Renal cortex interstitium (tissue), 15 donors: Measurements from ENCODE around the gene CLPSL2. TPM values are rescaled to one million over a fixed set of nuclear protein-coding genes. Genes with fewer than 3 reads are reported as not detected.
A peak's percentile ranks its signal among the peaks of the same experiment; 100 is the strongest.
"Not testable (repeated sequence)": the region's sequence is repeated elsewhere in the genome, so short reads cannot be mapped to it uniquely, and the experiment has no call there.

Experiments used
- DNase-seq, 11 donors: peaks; one replicate each; pipeline ENCODE4 v3.0.0-alpha.2; 2013; ENCODE audit warnings: low read depth in 9 of 11, low spot score in 4 of 11; ENCODE audit errors: extremely low read depth in 1 of 11
- long read RNA-seq, 16 experiments: transcript quantifications; one replicate each; lab custom pipeline, GENCODE V29; 2026
- polyA plus RNA-seq, 3 donors: library from polyadenylated mRNA; unstranded; fragments of 120-200 nt; gene quantifications; one replicate each; pipeline ENCODE4 v1.2.1, GENCODE V29; 2013; ENCODE audit not compliant: insufficient read length in 3 of 3

CLPSL2 gene, protein sequence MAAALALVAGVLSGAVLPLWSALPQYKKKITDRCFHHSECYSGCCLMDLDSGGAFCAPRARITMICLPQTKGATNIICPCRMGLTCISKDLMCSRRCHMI
- polyA plus RNA-seq = under 1 TPM in 2 of 3 donors, not detected in 1; 0.39 to 0.53 TPM
- long read RNA-seq, donor 1, partial matches to known transcripts = 0 of 1 reads
- long read RNA-seq, donor 1, other reads (novel, unspliced or antisense) = 0 of 1 reads
- long read RNA-seq, donor 2 = 0 reads
- long read RNA-seq, donor 3 = 0 reads
- long read RNA-seq, donor 4 = 0 reads
- long read RNA-seq, donor 5 = 0 reads
- long read RNA-seq, donor 6 = 0 reads
- long read RNA-seq, donor 7, partial matches to known transcripts = 0 of 1 reads
- long read RNA-seq, donor 7, other reads (novel, unspliced or antisense) = 0 of 1 reads
- long read RNA-seq, donor 8 = 0 reads
- long read RNA-seq, donor 9 = 0 reads
- long read RNA-seq, donor 10 = 0 reads
- long read RNA-seq, donor 11 = 0 reads
- long read RNA-seq, donor 12 = 0 reads
- long read RNA-seq, donor 13 = 0 reads
- long read RNA-seq, donor 14 = 0 reads
- long read RNA-seq, donor 15 = 0 reads
- long read RNA-seq, donor 16 = 0 reads

- DNase-seq = peak in 4 of 11 donors; percentile 28 to 53 (median 34)
Observed at GRCh38 chr6:35776364-35777215, at the start of gene CLPSL2. Gene CLPSL2 (plus strand): TSS chr6:35776598. CDS start chr6:35776619, 21 bp downstream.

GRCh38 chr6:35727231-35727934 is 49.0 kb upstream of the CLPSL2 start:
- peak in 10 of 11 donors; percentile 47 to 76 (median 66) for DNase-seq

GRCh38 chr6:35727935-35728682 is 48.3 kb upstream of the CLPSL2 start:
- DNase-seq = peak in 10 of 11 donors; percentile 50 to 84 (median 76)

- DNase-seq = no peak
Observed at GRCh38 chr6:35728683-35729678, 47.4 kb upstream of the CLPSL2 start.

DNA sequence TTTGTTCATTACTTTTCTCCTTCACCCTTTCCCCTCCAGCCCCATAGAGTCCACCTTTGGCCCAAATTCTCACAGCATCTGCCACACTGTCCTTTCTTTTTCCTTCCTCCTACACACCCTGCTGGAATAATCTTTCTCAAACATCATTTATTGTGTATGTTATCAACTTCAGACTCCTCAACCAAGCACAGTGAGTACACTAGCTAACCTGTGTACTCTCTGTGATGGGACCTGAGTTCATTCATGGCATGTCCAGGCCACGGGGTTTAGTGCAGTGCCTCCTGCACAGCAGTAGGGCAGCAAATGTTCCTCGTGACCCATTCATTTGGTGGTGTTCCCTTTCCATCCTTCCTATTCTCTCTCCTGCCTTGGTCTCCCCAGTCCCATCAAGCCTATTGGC is 46.7 kb upstream of the CLPSL2 start:
- no peak for DNase-seq

DNA sequence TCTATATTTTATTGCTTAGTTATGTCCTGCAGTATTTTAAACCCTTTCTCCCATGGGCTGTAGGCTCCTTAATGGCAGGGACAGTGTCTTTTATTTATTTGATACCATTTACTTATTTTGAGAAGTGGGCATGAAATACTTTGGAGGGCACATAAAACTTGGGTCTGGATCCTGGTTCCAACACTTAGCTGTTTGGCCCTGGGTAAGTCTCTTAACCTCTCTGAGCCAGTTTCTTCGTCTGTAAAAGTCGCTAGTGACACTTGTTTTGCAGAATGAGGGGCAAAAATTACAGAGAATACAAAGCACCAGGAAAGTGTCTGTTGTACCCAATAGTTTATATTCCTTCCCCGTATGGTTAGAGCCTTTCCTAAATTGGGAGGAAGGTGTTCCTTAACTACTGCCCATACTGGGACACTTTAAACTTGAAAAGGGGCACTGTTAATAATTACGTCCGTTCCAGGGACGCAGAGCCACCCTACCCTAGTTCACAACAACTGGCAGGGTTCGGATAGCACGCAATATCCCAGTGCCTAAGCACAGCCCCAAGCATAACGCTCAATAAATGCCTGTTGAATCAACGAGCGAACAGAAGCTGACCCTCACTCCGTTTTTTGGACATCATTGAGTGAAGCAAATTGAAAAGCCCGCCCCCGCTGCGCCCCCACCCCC is 45.5 kb upstream of the CLPSL2 start:
- DNase-seq = no peak

GRCh38 chr6:35731414-35731735 is 45.0 kb upstream of the CLPSL2 start:
- peak in 10 of 11 donors; percentile 67 to 91 (median 87) for DNase-seq

DNA sequence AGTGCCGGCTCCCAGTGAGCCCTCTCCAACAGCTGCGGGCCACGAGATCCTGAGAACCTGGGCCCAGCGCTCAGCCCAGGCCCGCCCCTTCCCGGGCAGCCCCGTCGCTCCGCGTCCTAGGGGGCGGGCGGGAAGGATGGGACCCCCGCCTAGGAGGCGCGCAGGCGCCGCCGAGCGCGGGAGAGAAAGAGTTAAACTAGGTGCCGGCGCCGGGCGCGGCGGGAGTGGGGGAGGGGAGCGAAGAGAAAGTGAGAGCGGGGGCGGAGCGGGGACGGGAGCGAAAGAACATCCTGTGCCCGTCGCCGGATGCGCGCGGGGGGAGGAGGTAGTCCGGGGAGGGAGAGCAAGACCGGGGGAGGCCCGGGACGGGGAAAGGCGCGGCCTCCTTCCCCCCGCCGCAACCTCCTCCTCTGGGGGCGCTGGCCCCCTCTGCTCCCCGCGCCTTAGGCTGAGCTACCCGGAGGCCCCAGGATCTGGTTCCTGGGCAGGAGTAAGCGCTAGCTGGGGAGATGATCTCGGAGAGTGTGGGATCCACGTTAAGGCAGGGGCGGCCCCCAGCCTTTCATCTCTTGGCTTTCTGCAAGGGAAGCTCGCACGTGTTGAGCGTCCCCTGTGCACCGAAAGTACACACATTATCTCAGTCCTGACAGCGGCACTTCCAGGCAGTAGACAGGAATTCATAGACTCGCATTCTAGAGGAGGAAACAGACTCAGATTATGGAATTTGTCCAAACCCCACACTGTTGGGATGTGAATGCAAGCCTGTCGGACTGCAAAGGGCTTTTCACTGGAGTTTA is 44.5 kb upstream of the CLPSL2 start:
- DNase-seq = peak in 10 of 11 donors; percentile 63 to 85 (median 76)

DNA sequence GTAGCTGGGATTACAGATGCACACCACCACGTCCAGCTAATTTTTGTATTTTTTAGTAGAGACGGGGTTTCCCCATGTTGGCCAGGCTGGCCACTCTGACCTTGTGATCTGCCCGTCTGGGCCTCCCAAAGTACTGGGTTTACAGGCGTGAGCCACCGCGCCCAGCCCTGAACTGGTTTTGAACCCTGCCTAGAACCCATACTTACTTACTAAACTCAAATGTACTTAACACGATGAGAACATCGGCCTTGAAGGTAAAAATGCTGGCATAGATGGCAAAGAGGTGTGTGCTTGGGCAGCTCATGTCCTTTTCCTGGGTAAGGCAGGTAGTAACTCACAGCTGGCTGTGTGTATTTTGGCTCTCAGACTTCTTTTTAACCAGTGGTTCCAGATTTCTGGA is 42.8 kb upstream of the CLPSL2 start:
- DNase-seq = no peak

DNA sequence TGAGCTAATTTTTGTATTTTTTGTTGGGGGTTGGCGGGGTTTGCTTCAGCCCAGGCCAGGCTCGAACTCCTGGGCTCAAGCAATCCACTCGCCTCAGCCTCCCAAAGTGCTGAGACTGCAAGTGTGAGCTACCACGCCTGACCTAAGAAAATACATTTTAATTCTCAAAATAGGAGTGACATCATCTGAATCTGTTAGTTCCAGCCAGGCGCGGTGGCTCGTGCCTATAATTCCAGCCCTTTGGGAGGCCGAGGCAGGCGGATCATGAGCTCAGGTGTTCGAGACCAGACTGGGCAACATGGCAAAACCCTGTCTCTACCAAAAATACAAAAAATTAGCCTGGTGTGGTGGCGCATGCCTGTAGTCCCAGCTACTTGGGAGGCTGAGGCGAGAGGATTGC is 42.1 kb upstream of the CLPSL2 start:
- DNase-seq = not testable (repeated sequence)

DNA sequence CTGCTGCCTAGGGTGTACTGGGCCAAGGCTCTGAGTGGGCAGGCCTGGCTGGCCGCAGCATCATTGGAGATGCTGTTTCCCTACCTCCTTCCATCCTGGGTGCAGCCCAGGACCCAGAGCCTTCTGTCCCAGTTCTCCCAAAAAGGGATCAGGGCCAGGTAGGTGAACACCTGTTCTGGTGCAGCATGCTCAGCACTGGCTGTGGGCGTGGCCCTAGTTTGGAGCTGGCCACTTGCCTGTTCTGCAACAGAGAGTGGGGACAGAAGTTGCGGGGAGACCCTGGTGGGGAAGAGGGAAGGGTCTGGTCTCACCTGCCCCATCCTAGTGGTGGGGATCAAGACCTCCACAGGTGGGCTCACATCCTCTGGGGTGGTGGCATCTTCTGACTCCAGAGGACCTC is 40.9 kb upstream of the CLPSL2 start:
- DNase-seq = no peak

GRCh38 chr6:35736253-35736894 is 40.0 kb upstream of the CLPSL2 start:
- peak in 2 of 11 donors; percentile 59 to 68 for DNase-seq

DNA sequence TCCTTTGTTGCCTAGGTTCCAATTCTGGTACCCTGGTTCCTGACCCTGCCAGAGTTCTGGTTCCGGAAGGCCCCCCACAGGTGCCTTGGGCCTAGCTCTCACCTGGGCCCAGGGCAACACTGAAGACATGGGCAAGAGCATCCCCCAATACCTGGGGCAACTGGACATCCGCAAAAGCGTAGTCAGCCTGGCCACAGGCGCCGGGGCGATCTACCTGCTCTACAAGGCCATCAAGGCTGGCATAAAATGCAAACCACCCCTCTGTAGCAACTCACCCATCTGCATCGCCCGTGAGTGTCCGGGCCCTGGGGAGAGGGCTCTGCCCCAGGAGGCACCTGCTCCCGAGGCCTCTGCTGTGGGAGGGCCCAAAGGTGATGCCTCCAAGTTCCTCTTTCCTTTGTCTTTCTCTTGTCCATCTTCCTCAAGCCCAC is 39.4 kb upstream of the CLPSL2 start, which contains the start of gene ARMC12:
Gene ARMC12 (plus strand): TSS at position 51 of the 431 bp plus-strand sequence. CDS start 77 bp downstream, at position 128.
- no peak for DNase-seq

DNA sequence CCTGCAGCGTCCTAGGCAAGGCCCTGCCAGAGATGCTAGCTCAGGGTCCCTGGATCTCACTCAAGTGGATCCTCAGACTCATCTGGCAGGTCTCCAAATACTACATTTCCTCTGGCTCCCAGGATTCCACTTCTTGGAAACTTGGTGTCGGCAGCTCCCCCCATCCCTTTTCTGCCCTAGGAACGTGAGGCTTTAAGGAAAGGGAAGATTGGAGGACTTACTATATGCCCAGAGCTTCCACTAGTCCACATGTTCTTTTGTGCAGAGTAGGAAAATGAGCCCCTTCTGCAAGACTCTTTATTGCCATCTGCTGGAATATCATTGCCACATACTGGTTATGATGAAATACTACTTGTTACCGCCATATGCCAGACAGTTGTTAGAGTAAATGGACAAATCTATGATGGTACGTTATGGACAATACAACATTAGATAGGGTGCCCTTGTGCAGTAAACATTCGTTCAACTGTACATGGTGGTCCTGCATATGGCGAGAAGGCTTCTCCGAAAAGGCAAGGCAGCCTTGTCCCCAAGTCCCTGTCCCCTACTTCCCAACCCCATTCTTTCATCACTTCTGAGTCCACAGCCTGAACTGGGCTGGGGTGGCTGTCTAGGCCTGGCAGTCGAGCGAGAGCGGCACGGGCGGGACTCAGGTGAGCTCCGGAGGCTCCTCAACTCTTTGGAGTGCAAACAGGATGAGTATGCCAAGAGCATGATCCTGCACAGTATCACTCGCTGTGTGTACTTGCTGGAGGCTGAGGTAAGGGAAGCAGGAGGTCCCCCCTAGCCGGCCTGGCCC is 38.8 kb upstream of the CLPSL2 start:
- DNase-seq = peak in 4 of 11 donors; percentile 55 to 81 (median 61)
